ENCODE measurements around the gene RFX2.

RFX2 gene

GRCh38 chr19:5950741-5951140 lies 159.6 kb downstream of the RFX2 start:
- TF ChIP-seq GATA2 (IDR thresholded peaks at IDR 0.05; ENCODE audit: low read depth, low read length) (no peak), GATA3 (IDR thresholded peaks at IDR 0.05; ENCODE audit: low read depth, low read length) (no peak)

GRCh38 chr19:5949792-5950305 lies 160.5 kb downstream of the RFX2 start:
- TF ChIP-seq GATA3 (IDR thresholded peaks at IDR 0.05; ENCODE audit: low read depth, low read length): no peak
- no peak for TF ChIP-seq GATA2 (IDR thresholded peaks at IDR 0.05; ENCODE audit: low read depth, low read length)

GRCh38 chr19:5948752-5949564 lies 161.3 kb downstream of the RFX2 start:
- no peak for TF ChIP-seq GATA2 (IDR thresholded peaks at IDR 0.05; ENCODE audit: low read depth, low read length)
- no peak for TF ChIP-seq GATA3 (IDR thresholded peaks at IDR 0.05; ENCODE audit: low read depth, low read length)

GRCh38 chr19:5947435-5947834 lies 162.9 kb downstream of the RFX2 start:
- TF ChIP-seq GATA2 (IDR thresholded peaks at IDR 0.05; ENCODE audit: low read depth, low read length) (no peak), GATA3 (IDR thresholded peaks at IDR 0.05; ENCODE audit: low read depth, low read length) (no peak)

- no peak for TF ChIP-seq GATA2 (IDR thresholded peaks at IDR 0.05; ENCODE audit: low read depth, low read length)
- TF ChIP-seq GATA3 (IDR thresholded peaks at IDR 0.05; ENCODE audit: low read depth, low read length): no peak
Measured at GRCh38 chr19:5943623-5944022, 166.7 kb downstream of the RFX2 start.
